ENCODE measurements around the gene PFKFB3.
A peak's percentile ranks its signal among the peaks of the same experiment; 100 is the strongest.
"Not testable (repeated sequence)": the region's sequence is repeated elsewhere in the genome, so short reads cannot be mapped to it uniquely, and the experiment has no call there.

The PFKFB3 gene

DNA sequence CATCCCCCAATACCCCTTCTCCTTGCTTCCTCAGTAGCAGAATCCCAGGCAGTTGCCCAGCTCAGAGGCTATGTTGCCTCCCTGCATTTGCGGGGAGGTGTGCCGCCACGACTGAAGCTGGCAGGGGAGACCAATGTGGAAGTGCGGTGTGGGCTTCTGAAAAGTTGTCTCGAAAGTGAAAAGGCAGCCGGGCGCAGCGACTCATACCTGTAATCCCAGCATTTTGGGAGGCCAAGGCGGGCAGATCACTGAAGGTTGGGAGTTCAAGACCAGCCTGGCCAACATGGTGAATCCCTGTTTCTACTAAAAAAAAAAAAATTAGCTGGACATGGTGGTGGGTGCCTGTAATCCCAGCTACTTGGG is 15.9 kb upstream of the PFKFB3 start:
- TF ChIP-seq, protein P1, sequence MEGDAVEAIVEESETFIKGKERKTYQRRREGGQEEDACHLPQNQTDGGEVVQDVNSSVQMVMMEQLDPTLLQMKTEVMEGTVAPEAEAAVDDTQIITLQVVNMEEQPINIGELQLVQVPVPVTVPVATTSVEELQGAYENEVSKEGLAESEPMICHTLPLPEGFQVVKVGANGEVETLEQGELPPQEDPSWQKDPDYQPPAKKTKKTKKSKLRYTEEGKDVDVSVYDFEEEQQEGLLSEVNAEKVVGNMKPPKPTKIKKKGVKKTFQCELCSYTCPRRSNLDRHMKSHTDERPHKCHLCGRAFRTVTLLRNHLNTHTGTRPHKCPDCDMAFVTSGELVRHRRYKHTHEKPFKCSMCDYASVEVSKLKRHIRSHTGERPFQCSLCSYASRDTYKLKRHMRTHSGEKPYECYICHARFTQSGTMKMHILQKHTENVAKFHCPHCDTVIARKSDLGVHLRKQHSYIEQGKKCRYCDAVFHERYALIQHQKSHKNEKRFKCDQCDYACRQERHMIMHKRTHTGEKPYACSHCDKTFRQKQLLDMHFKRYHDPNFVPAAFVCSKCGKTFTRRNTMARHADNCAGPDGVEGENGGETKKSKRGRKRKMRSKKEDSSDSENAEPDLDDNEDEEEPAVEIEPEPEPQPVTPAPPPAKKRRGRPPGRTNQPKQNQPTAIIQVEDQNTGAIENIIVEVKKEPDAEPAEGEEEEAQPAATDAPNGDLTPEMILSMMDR (IDR thresholded peaks at IDR 0.05): no peak
- Mint-ChIP-seq H3K36me3 (ENCODE audit: low read depth) (peaks cover 10% of the 10 kb centered on the region), H3K4me1 (peaks cover 18% of the 10 kb centered on the region), H3K4me3 (no peak overlapping the region), H3K27ac (peak overlapping the region; percentile 57), H3K27me3 (ENCODE audit: low read depth, poor library complexity) (peaks cover 3% of the 10 kb centered on the region), H3K9me3 (peaks cover 4% of the 10 kb centered on the region)
- DNase-seq: no peak

- no peak overlapping the region for H3K4me3 Mint-ChIP-seq
These were observed 15.5 kb upstream of the PFKFB3 start for GRCh38 chr10:6187278-6187677.

GRCh38 chr10:6190033-6190432 is 12.7 kb upstream of the PFKFB3 start:
- not testable (repeated sequence) for H3K27me3 Mint-ChIP-seq (ENCODE audit: low read depth, poor library complexity); H3K9me3 Mint-ChIP-seq; H3K4me3 Mint-ChIP-seq; DNase-seq; H3K36me3 Mint-ChIP-seq (ENCODE audit: low read depth); H3K27ac Mint-ChIP-seq
- H3K4me1 Mint-ChIP-seq: peaks cover 19% of the 10 kb centered on the region

More at GRCh38 chr10:6187278-6187677, 15.5 kb upstream of the PFKFB3 start:
- DNase-seq: no peak
- Mint-ChIP-seq H3K36me3 (ENCODE audit: low read depth) (peaks cover 10% of the 10 kb centered on the region), H3K27me3 (ENCODE audit: low read depth, poor library complexity) (peaks cover 6% of the 10 kb centered on the region), H3K4me1 (peaks cover 18% of the 10 kb centered on the region), H3K27ac (no peak overlapping the region), H3K9me3 (peaks cover 4% of the 10 kb centered on the region)
- TF ChIP-seq, protein P1 (IDR thresholded peaks at IDR 0.05): no peak

GRCh38 chr10:6191147-6191546 is 11.6 kb upstream of the PFKFB3 start:
- peaks cover 6% of the 10 kb centered on the region for H3K36me3 Mint-ChIP-seq (ENCODE audit: low read depth)
- peaks cover 4% of the 10 kb centered on the region for H3K9me3 Mint-ChIP-seq
- H3K27me3 Mint-ChIP-seq (ENCODE audit: low read depth, poor library complexity): peaks cover 10% of the 10 kb centered on the region
- no peak overlapping the region for H3K27ac Mint-ChIP-seq
- no peak for DNase-seq
- TF ChIP-seq, protein P1 (IDR thresholded peaks at IDR 0.05): no peak
- H3K4me3 Mint-ChIP-seq: no peak overlapping the region
- H3K4me1 Mint-ChIP-seq: peaks cover 18% of the 10 kb centered on the region

GRCh38 chr10:6191569-6191968 is 11.2 kb upstream of the PFKFB3 start:
- Mint-ChIP-seq H3K4me3 (no peak overlapping the region), H3K4me1 (peaks cover 18% of the 10 kb centered on the region), H3K9me3 (peaks cover 4% of the 10 kb centered on the region), H3K27me3 (ENCODE audit: low read depth, poor library complexity) (peaks cover 12% of the 10 kb centered on the region), H3K27ac (peak overlapping the region; percentile 49), H3K36me3 (ENCODE audit: low read depth) (peaks cover 6% of the 10 kb centered on the region)
- TF ChIP-seq, protein P1 (IDR thresholded peaks at IDR 0.05): no peak
- no peak for DNase-seq

GRCh38 chr10:6193342-6193741 is 9.4 kb upstream of the PFKFB3 start:
- Mint-ChIP-seq H3K4me1 (peaks cover 18% of the 10 kb centered on the region), H3K27me3 (ENCODE audit: low read depth, poor library complexity) (peaks cover 22% of the 10 kb centered on the region)
- not testable (repeated sequence) for H3K9me3 Mint-ChIP-seq; H3K27ac Mint-ChIP-seq; H3K36me3 Mint-ChIP-seq (ENCODE audit: low read depth); DNase-seq; H3K4me3 Mint-ChIP-seq

GRCh38 chr10:6194311-6194710 is 8.4 kb upstream of the PFKFB3 start:
- Mint-ChIP-seq H3K4me1 (peaks cover 25% of the 10 kb centered on the region), H3K36me3 (ENCODE audit: low read depth) (peaks cover 6% of the 10 kb centered on the region), H3K4me3 (no peak overlapping the region), H3K27ac (peak overlapping the region; percentile 49), H3K27me3 (ENCODE audit: low read depth, poor library complexity) (peaks cover 29% of the 10 kb centered on the region), H3K9me3 (peaks cover 4% of the 10 kb centered on the region)
- TF ChIP-seq, protein P1 (IDR thresholded peaks at IDR 0.05): no peak
- DNase-seq: no peak
